Nephron (organoid): ENCODE measurements around the gene SLC47A1.

Experiments used
- H3K27ac Mint-ChIP-seq, 3 experiments: 2 replicates each; pipeline ENCODE4 v1.8.0; 2020; ENCODE audit warnings: mixed read lengths in 3 of 3, mild to moderate bottlenecking in 2 of 3, moderate library complexity in 1 of 3
- H3K27me3 Mint-ChIP-seq: 2 replicates; pipeline ENCODE4 v1.8.0; 2021; ENCODE audit warnings: low read depth, mild to moderate bottlenecking, moderate library complexity, mixed read lengths
- H3K36me3 Mint-ChIP-seq: 2 replicates; pipeline ENCODE4 v1.8.0; 2020; ENCODE audit warnings: low read depth, mixed read lengths
- H3K4me1 Mint-ChIP-seq: 2 replicates; pipeline ENCODE4 v1.8.0; 2020; ENCODE audit warnings: mixed read lengths
- H3K4me3 Mint-ChIP-seq, 3 experiments: 2 replicates each; pipeline ENCODE4 v1.8.0; 2020; ENCODE audit warnings: mild to moderate bottlenecking in 3 of 3, mixed read lengths in 3 of 3, moderate library complexity in 2 of 3
- H3K9me3 Mint-ChIP-seq: 2 replicates; pipeline ENCODE4 v1.8.0; 2020; ENCODE audit warnings: mixed read lengths
- TF ChIP-seq, protein P1 (sequence below), 3 experiments: fragments of 200-600 bp; sonication (generic); IDR thresholded peaks; one replicate each; pipeline ENCODE4 v1.5.0; 2021; ENCODE audit warnings: antibody characterized with exemption in 3 of 3; ENCODE audit not compliant: unreplicated experiment in 3 of 3

SLC47A1 gene

DNA sequence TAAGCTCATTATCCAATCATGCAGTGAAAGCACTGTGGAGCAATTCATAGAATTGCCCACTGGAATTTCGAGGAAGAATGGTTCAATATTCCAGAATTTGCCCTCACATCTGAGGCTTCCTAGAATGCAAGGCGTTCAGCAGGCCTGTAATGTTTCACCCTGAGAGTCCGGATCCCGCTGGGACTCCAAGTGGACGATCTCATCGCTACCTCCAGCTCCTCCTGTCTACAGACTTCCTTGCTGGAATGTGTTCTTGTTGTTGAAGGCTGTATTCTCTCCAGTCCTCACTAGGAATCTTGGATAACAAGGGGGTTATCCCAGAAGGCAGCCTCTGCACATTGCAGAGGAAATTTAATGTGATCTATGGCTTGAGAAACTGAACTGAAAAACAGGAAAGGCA is 7.8 kb downstream of the SLC47A1 start:
- TF ChIP-seq, protein P1, sequence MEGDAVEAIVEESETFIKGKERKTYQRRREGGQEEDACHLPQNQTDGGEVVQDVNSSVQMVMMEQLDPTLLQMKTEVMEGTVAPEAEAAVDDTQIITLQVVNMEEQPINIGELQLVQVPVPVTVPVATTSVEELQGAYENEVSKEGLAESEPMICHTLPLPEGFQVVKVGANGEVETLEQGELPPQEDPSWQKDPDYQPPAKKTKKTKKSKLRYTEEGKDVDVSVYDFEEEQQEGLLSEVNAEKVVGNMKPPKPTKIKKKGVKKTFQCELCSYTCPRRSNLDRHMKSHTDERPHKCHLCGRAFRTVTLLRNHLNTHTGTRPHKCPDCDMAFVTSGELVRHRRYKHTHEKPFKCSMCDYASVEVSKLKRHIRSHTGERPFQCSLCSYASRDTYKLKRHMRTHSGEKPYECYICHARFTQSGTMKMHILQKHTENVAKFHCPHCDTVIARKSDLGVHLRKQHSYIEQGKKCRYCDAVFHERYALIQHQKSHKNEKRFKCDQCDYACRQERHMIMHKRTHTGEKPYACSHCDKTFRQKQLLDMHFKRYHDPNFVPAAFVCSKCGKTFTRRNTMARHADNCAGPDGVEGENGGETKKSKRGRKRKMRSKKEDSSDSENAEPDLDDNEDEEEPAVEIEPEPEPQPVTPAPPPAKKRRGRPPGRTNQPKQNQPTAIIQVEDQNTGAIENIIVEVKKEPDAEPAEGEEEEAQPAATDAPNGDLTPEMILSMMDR (IDR thresholded peaks at IDR 0.05; ENCODE audit: unreplicated experiment in 3 of 3), result no peak
- H3K4me3 Mint-ChIP-seq, result no peak overlapping the region
- H3K27me3 Mint-ChIP-seq, result peaks cover 24% of the 10 kb centered on the region
- H3K27ac Mint-ChIP-seq, result peak overlapping the region in 2 of 3 experiments; percentile 42 to 59
- no peaks in the 10 kb centered on the region for H3K9me3 Mint-ChIP-seq
- peaks cover 12% of the 10 kb centered on the region for H3K4me1 Mint-ChIP-seq
- no peaks in the 10 kb centered on the region for H3K36me3 Mint-ChIP-seq

DNA sequence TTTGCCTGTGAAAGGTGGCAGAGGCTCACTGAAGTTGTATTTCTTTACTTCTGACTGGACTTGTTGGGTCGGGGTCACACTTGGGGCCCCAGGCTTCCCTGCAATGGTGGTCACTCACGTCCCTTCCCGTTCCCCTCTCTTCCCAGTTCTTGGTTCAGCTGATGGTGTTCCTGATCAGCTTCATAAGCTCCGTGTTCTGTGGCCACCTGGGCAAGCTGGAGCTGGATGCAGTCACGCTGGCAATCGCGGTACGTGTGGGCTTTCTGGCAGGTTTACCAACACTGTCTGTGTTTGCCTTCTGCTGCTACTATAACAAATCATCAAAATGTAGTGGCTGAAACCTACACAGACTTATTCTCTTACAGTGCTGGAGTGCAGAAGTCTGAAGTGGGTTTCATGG is 8.6 kb downstream of the SLC47A1 start:
- Mint-ChIP-seq H3K36me3 (no peaks in the 10 kb centered on the region), H3K4me1 (peaks cover 12% of the 10 kb centered on the region), H3K9me3 (no peaks in the 10 kb centered on the region), H3K4me3 (no peak overlapping the region), H3K27me3 (peaks cover 18% of the 10 kb centered on the region), H3K27ac (no peak overlapping the region)
- TF ChIP-seq, protein P1 (IDR thresholded peaks at IDR 0.05; ENCODE audit: unreplicated experiment in 3 of 3), result no peak

DNA sequence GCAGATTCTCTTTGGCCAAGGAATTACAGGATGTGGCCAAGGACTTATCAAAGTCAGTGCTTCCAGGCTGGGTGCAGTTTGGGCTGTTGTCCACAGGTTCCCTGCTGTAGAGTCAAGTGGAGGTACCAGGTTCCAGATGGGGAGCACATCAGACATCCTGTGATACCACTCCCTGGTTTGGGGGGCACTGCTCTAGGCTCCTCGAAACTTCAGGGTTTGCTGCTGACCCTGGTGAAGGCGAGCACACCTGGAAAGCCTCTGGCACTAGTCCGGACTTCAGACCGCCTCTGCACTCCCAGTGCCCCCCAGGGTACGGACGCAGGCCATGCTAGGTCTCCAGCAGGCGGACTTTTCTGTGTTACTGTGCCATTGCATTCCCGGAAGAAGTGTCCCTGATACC is 10.7 kb downstream of the SLC47A1 start:
- H3K9me3 Mint-ChIP-seq, result no peaks in the 10 kb centered on the region
- H3K27ac Mint-ChIP-seq, result no peak overlapping the region
- H3K27me3 Mint-ChIP-seq, result peaks cover 13% of the 10 kb centered on the region
- H3K36me3 Mint-ChIP-seq, result no peaks in the 10 kb centered on the region
- peaks cover 5% of the 10 kb centered on the region for H3K4me1 Mint-ChIP-seq
- TF ChIP-seq, protein P1 (IDR thresholded peaks at IDR 0.05; ENCODE audit: unreplicated experiment in 3 of 3), result no peak
- no peak overlapping the region for H3K4me3 Mint-ChIP-seq

DNA sequence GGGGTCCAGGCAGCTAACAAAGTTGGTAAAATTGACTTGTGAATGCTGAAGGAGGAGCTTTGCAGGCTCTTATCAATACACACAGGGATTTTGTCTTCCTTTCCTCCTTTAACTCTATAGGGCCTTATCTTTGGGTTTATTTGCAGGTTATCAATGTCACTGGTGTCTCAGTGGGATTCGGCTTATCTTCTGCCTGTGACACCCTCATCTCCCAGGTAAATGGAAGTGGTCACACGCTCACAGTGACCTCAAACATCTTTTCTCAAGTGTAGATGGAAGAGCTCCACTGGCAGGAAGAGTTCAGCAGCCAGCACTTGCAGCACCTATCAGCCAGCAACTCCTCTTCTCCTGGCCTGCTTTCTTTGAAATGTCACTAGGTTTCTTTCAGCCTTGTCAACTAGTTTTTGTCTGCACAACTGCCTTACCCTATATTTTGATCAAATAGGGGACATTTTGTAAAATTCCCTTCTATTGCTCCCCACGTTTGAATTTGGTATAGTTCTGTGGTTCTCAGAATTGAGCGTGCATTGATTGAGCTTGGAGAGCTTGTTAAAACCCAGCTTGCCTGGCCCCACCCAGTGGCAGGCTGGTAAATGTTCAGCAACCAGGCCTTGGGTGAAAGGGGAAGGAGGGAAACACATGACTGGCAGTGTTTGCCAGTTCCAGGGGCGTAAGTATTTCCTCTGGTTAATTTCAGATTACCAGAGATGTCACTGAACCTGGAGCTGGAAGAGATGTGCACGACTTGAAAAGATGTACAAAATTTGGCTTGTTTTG is 12.8 kb downstream of the SLC47A1 start:
- H3K27me3 Mint-ChIP-seq, result peaks cover 4% of the 10 kb centered on the region
- H3K4me1 Mint-ChIP-seq, result peaks cover 5% of the 10 kb centered on the region
- peaks cover 3% of the 10 kb centered on the region for H3K36me3 Mint-ChIP-seq
- H3K27ac Mint-ChIP-seq, result peak overlapping the region; percentile 28 to 60 (median 30)
- TF ChIP-seq, protein P1 (IDR thresholded peaks at IDR 0.05; ENCODE audit: unreplicated experiment in 3 of 3), result no peak
- no peak overlapping the region for H3K4me3 Mint-ChIP-seq
- no peaks in the 10 kb centered on the region for H3K9me3 Mint-ChIP-seq

DNA sequence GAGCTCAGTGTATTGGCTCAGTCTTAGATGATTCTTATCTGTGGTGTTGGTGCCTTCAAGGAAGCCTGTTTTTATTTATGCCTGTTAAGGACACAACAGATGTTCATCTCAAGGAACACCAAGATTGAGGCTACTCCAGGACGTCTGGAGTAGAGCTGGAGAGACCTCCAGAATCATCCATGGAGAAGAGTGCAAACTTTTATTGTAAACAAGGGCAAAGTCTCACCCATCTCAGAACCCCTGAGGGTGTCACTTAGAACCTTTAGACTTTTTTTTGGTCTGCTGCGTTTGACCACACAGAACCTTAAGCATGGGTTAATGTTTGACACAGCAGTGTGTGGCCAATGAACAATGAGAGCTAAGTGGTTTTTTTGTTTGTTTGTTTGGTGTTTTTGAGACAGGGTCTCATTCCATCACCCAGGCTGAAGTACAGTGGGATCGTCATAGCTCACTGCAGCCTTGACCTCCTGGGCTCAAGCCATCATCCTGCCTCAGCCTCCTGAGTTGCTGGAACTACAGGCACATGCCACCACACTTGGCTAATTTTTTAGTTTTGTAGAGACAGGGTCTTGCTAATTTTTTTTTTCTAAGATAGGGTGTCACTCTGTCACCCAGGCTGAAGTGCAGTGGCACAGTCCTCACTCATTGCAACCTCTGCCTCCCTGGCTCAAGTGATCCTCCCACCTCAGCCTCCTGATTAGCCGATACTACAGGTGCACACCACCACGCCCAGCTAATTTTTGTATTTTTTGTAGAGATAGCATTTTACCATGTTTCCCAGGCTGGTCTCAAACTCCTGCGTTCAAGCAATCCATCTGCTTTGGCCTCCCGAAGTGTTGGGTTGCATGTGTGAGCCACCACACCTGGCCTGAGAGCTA is 16.3 kb downstream of the SLC47A1 start:
- Mint-ChIP-seq H3K4me1 (peaks cover 6% of the 10 kb centered on the region), H3K4me3 (no peak overlapping the region), H3K27ac (peak overlapping the region; percentile 4 to 90 (median 61)), H3K9me3 (no peaks in the 10 kb centered on the region), H3K27me3 (peaks cover 4% of the 10 kb centered on the region), H3K36me3 (peaks cover 3% of the 10 kb centered on the region)
- TF ChIP-seq, protein P1 (IDR thresholded peaks at IDR 0.05; ENCODE audit: unreplicated experiment in 3 of 3), result no peak
